ENCODE data around the gene MMS19. TPM values are rescaled to one million over a fixed set of nuclear protein-coding genes. Genes with fewer than 3 reads are reported as not detected.

The MMS19 gene, protein sequence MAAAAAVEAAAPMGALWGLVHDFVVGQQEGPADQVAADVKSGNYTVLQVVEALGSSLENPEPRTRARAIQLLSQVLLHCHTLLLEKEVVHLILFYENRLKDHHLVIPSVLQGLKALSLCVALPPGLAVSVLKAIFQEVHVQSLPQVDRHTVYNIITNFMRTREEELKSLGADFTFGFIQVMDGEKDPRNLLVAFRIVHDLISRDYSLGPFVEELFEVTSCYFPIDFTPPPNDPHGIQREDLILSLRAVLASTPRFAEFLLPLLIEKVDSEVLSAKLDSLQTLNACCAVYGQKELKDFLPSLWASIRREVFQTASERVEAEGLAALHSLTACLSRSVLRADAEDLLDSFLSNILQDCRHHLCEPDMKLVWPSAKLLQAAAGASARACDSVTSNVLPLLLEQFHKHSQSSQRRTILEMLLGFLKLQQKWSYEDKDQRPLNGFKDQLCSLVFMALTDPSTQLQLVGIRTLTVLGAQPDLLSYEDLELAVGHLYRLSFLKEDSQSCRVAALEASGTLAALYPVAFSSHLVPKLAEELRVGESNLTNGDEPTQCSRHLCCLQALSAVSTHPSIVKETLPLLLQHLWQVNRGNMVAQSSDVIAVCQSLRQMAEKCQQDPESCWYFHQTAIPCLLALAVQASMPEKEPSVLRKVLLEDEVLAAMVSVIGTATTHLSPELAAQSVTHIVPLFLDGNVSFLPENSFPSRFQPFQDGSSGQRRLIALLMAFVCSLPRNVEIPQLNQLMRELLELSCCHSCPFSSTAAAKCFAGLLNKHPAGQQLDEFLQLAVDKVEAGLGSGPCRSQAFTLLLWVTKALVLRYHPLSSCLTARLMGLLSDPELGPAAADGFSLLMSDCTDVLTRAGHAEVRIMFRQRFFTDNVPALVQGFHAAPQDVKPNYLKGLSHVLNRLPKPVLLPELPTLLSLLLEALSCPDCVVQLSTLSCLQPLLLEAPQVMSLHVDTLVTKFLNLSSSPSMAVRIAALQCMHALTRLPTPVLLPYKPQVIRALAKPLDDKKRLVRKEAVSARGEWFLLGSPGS
- 42.7 TPM for total RNA-seq
- long read RNA-seq, transcript MMS19-209 (31 exons, 3,797 nt) = major isoform, 7 of 43 reads
- long read RNA-seq, partial matches to known transcripts = 14 of 43 reads
- long read RNA-seq, other reads (novel, unspliced or antisense) = 21 of 43 reads

- intact Hi-C loops (cut with micrococcal nuclease) = no loop called here
- TF ChIP-seq, protein P1, sequence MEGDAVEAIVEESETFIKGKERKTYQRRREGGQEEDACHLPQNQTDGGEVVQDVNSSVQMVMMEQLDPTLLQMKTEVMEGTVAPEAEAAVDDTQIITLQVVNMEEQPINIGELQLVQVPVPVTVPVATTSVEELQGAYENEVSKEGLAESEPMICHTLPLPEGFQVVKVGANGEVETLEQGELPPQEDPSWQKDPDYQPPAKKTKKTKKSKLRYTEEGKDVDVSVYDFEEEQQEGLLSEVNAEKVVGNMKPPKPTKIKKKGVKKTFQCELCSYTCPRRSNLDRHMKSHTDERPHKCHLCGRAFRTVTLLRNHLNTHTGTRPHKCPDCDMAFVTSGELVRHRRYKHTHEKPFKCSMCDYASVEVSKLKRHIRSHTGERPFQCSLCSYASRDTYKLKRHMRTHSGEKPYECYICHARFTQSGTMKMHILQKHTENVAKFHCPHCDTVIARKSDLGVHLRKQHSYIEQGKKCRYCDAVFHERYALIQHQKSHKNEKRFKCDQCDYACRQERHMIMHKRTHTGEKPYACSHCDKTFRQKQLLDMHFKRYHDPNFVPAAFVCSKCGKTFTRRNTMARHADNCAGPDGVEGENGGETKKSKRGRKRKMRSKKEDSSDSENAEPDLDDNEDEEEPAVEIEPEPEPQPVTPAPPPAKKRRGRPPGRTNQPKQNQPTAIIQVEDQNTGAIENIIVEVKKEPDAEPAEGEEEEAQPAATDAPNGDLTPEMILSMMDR (IDR thresholded peaks at IDR 0.05; ENCODE audit: borderline replicate concordance) = peak; percentile 27
- Histone ChIP-seq H3K27me3 (ENCODE audit: low read depth) (no peaks in the 10 kb centered on the region), H3K36me3 (no peaks in the 10 kb centered on the region), H3K27ac (replicated peaks) (peak within 1 kb of the TSS; percentile 95), H3K4me3 (peak within 1 kb of the TSS; percentile 88), H3K4me1 (peaks cover 94% of the 10 kb centered on the region), H3K9me3 (replicated peaks) (no peaks in the 10 kb centered on the region)
- peak; percentile 100 for DNase-seq
Observed at GRCh38 chr10:97498076-97498840, at the start of gene MMS19. Gene MMS19, minus strand, starts transcription at chr10:97498422. Its CDS starts 38 bp downstream, at chr10:97498384.

- peaks cover 67% of the 10 kb centered on the region for H3K4me1 ChIP-seq
- no peak overlapping the region for H3K4me3 ChIP-seq
- no peaks in the 10 kb centered on the region for H3K9me3 ChIP-seq (replicated peaks)
- H3K36me3 ChIP-seq = no peaks in the 10 kb centered on the region
- no peak for DNase-seq
- H3K27ac ChIP-seq (replicated peaks) = peak overlapping the region; percentile 71
- TF ChIP-seq, protein P1 (IDR thresholded peaks at IDR 0.05; ENCODE audit: borderline replicate concordance) = no peak
- H3K27me3 ChIP-seq (ENCODE audit: low read depth) = no peaks in the 10 kb centered on the region
- intact Hi-C loops (cut with micrococcal nuclease) = no loop called here
Observed at GRCh38 chr10:97547962-97548361, 49.7 kb upstream of the MMS19 start.

- Histone ChIP-seq H3K4me3 (no peak overlapping the region), H3K9me3 (replicated peaks) (no peaks in the 10 kb centered on the region), H3K36me3 (no peaks in the 10 kb centered on the region), H3K27me3 (ENCODE audit: low read depth) (no peaks in the 10 kb centered on the region), H3K27ac (replicated peaks) (peak overlapping the region; percentile 71), H3K4me1 (peaks cover 72% of the 10 kb centered on the region)
- intact Hi-C loops (cut with micrococcal nuclease) = no loop called here
- DNase-seq = no peak
- TF ChIP-seq, protein P1 (IDR thresholded peaks at IDR 0.05; ENCODE audit: borderline replicate concordance) = no peak
Observed at GRCh38 chr10:97547271-97547600, 49.0 kb upstream of the MMS19 start.

DNA sequence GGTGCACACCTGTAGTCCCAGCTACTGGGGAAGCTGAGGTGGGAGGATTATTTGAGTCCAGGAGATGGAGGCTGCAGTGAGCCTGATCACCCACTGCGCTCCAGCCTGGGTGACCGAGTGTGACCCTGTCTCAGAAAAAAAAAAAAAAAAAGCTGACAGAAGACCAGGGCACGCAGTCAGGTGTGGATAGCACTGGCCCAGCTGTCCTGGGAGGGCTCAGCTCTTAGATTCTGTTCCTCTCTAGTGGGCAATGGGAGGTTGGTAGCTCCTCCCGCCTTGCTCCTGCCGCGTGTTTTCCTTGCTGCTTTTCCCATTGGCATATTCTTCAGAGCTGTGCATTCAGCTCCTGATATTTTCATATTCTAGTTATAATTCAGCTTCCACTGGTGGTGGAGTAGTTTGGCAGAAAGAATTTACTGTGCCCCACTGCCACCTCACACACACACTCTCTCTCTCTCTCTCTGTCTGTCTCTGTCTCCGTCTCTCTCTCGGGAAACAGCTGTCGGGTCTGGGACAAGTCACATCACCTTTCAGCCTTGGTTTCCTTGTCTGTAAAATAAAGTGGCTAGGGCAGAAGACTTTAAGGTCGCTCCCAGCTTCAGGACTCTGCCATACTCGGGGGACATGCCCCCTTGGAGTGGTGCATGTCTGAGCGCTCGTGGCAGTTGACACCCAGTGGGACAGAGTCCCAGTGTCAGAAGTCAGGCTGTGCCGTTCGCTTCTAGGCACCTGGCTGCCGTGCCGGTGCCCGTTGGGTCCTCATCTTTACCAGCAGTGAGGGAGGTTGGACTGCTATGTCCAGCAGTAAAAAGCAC is 48.4 kb upstream of the MMS19 start:
- DNase-seq = no peak
- intact Hi-C loops (cut with micrococcal nuclease) = no loop called here
- H3K4me1 ChIP-seq = peaks cover 78% of the 10 kb centered on the region
- H3K36me3 ChIP-seq = no peaks in the 10 kb centered on the region
- H3K27me3 ChIP-seq (ENCODE audit: low read depth) = no peaks in the 10 kb centered on the region
- no peak overlapping the region for H3K4me3 ChIP-seq
- TF ChIP-seq, protein P1 (IDR thresholded peaks at IDR 0.05; ENCODE audit: borderline replicate concordance) = no peak
- no peaks in the 10 kb centered on the region for H3K9me3 ChIP-seq (replicated peaks)
- H3K27ac ChIP-seq (replicated peaks) = no peak overlapping the region

Measured in left ventricle myocardium inferior (tissue), 1 donor.